GM18867 (cell line): ENCODE measurements around the gene LRRC56.

Experiments used
- ATAC-seq: cut with Tn5 transposase; IDR thresholded peaks from one replicate; pipeline ENCODE4 v1.9.1; 2021; ENCODE audit warnings: mild to moderate bottlenecking, moderate library complexity; ENCODE audit not compliant: unreplicated experiment

The LRRC56 gene

DNA sequence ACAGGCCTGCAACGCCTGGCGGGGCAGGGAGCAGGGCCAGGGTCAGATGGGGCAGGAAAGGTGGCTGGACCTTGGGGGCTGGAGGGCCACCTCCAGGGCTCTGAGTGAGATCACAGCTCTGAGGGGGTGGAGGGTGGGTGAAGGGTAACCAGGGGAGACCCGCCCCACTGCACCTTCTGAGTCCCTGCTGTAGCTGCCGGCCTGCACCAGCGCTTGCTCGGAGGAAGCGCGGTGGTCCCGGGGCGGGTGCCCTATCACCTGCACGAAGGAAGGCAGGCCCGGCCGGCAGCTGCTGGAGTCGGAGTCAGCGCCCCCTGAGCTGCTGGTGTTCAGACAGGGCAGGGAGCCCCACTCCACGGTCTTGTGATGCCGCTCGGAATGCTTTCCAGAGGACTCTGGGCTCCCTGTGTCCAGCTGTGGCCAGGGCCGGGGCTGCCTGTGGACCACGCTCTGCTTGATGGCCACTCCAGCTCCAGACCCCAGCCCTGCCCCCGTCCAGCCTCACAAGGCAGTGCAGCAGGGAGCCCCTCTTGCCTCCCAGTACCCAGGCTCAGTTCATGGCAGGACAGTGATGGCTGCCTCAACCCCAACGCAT is 19.4 kb downstream of the LRRC56 start:
- ATAC-seq, result no peak

DNA sequence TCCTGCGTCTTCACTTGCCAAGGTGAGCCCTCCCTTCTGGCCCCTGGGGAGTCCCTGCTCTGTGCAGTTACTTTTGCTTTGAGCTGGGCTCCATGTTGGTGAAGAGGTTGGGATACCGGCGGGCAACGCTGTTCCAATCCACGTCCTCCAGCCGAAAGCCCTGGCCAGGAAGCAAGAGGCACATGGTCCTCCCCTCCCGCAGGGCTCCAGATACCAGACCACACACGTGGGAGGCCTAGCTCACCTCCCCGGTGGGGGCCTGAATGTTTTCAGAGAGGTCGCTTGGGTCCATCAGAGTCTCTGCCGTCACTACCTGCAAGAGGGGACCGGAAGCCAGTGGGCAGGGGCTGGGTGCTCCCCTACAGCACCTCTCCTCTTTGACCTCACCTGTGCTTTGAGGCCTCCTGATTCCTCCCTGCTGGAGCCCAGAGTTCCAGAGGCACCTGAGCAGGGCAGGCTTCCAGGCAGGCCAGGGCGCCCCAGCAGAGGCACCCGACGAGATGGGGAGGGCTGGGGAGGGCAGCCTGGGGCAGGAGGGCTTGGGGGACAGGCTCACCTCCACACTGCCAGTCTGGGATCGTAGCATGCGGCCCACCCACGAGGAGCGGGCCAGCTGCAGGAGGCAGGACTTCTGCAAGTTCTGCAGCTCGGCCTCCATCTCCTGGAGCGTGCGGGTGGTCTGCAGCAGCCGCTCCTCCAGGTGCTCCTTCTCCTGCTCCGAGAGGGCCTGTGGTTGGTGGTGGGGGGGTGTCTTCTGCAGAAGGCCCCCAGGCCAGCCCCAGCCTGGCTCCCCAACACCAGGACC is 20.2 kb downstream of the LRRC56 start:
- no peak for ATAC-seq

DNA sequence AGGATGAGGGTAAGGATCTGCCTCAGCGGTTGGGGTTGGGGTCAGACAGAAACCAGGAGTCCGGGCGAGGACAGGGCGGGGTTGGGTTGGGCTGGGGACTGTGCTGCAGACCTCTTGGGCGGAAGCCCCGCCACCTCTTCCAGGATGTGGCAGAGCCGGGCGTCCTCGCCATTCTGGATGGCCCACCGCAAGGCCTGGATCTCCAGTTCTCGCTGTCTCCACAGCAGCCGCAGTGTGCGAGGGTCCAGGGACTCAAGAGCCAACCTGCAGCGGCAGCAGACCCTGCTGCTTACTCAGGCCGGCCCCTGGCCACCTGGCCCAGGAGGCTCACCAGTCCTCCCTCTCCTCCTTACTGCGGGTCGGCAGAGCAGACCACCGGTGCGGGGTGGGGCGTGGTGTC is 21.2 kb downstream of the LRRC56 start:
- ATAC-seq, result no peak

DNA sequence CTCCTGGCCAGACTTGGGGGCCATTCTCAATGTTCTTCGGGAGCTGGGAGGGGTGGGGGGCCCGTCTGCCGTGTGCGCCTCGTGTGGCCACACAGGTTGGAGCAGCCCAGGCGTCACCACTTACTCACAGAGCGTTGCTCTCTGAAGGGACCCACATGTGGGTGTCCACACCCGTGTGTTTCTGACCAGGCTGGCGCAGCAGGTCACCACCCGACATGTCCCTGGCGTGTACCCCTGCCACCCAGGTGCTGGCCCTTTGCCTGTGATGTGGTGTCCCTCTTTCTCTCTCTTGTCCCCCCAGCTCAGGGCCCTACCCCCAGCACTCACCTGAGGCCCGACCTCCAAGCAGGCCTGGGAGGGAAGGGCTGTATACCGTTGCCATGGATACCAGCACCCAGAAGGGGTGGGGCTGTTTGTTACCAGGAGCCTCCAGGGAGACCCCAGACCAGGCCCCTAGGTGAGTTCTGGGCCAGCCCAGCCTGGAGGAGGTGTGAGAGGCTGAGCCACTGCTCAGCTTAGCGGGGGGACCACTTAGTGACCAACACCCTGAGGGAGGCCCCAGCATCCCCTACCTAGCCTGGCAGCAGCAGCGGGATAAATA is 21.8 kb downstream of the LRRC56 start:
- no peak for ATAC-seq

DNA sequence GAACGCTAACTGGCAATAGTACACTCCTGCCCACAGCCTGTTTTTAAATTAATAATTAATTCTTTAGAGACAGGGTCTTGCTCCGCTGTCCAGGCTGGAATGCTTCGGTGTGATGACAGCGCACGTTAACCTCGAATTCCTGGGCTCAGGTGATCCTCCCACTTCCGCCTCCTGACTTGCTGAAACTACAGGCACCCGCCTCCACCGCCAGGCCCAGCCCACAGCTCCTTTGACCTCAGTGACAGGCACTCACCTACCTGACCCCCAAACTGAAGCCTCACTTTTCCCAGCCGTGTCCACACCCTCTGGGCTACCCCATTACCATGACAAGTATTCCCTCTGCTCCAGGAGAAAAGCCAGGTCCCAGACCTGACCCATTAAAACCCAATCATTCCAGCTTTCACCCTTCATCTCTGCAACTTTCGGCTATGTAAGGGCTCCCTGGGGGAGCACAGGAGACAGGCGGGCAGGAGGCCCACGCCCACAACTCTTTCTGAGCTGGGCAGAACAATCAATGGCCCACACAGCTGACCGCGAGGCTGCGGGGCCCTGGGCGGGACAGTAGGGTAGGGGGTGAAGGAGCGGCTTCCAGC is 22.5 kb downstream of the LRRC56 start:
- ATAC-seq, result no peak

DNA sequence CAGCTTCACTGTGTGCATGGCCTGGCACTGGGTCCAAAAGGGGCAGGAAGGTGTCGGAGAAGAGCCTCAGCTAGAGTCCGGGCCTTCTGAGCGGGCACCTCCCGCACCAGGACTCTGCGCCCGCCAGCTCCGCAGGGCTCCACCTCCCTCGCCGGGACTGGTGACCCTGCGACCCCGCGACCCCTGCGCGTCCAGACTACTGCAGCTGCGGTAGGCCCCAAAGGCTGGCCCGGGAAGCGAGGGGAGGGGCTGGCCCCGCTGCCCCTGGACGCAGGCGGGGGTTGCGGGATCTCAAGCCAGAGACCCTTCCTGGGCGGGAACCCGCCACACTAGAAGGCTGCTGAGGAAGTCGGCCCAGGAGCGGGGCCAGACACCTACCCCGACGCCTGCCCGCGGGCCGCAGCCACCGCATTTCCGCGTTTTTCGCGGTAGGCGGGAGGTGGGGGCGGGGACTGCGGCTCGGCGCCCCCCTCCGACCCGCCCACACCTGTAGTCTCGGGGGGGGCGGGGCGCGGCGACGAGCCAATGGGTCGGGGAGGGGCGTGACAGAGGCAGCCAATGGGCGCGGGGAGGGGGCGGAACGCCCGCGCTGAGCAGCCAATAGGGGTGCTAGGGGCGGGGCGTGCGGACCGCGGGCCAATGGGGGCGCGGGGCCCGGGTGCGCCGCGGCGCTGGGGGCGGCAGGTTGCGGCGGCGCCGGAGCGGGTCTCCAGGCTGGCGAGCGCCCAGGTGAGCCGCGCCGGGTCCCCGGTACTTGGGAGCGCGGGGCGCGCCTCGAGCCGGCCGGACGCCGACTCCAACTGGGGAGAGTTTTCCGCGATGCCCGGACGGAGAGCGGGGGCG is 23.2 kb downstream of the LRRC56 start, which contains the start of the genes LMNTD2 and RASSF7:
Gene LMNTD2, minus strand, starts transcription at position 434 of the 843 bp plus-strand sequence. Its CDS starts 22 bp downstream, at position 412.
Gene RASSF7, plus strand, starts transcription at position 666 of the 843 bp plus-strand sequence. CDS start 799 bp downstream, outside the sequence.
- peak; percentile 74 for ATAC-seq

DNA sequence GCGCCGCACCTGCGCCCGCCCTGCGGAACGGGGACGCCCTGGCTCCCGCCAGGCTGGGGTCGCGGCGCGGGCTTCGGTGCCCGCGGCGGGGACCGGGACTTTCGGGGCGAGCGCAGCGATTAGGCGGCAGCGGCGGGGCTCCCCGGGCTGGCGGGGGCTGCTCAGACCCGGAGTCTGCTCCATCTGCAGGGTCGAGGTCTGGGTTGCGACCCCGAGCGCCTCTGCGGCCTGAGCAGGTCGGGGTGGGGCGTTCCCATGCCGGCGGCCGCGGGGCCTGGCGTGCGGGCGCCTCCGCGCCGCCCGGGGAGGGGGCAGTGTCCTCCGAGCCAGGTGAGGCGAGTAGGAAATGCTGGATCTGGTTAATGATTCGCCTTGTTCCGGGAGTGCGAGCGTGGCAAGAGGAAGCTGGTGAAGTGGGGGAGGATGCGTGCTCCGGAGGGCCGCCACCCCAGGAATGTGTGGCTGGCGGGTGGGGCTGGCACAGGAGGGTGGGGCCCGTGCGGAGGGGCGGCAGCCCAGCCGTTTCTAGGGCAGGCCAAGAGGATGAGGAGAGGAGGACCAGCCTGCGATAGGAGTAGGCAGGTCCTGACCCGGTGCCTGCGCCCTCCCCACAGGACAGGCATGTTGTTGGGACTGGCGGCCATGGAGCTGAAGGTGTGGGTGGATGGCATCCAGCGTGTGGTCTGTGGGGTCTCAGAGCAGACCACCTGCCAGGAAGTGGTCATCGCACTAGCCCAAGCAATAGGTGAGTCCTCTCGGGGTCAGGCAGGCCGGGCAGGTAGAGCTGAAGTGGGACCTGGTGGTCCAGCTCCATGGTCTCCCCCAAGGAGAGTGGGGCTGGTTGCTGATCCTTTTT is 24.0 kb downstream of the LRRC56 start:
- ATAC-seq, result peak; percentile 31

DNA sequence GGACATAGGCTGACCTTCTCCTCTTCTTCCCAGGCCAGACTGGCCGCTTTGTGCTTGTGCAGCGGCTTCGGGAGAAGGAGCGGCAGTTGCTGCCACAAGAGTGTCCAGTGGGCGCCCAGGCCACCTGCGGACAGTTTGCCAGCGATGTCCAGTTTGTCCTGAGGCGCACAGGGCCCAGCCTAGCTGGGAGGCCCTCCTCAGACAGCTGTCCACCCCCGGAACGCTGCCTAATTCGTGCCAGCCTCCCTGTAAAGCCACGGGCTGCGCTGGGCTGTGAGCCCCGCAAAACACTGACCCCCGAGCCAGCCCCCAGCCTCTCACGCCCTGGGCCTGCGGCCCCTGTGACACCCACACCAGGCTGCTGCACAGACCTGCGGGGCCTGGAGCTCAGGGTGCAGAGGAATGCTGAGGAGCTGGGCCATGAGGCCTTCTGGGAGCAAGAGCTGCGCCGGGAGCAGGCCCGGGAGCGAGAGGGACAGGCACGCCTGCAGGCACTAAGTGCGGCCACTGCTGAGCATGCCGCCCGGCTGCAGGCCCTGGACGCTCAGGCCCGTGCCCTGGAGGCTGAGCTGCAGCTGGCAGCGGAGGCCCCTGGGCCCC is 24.8 kb downstream of the LRRC56 start:
- ATAC-seq, result no peak

DNA sequence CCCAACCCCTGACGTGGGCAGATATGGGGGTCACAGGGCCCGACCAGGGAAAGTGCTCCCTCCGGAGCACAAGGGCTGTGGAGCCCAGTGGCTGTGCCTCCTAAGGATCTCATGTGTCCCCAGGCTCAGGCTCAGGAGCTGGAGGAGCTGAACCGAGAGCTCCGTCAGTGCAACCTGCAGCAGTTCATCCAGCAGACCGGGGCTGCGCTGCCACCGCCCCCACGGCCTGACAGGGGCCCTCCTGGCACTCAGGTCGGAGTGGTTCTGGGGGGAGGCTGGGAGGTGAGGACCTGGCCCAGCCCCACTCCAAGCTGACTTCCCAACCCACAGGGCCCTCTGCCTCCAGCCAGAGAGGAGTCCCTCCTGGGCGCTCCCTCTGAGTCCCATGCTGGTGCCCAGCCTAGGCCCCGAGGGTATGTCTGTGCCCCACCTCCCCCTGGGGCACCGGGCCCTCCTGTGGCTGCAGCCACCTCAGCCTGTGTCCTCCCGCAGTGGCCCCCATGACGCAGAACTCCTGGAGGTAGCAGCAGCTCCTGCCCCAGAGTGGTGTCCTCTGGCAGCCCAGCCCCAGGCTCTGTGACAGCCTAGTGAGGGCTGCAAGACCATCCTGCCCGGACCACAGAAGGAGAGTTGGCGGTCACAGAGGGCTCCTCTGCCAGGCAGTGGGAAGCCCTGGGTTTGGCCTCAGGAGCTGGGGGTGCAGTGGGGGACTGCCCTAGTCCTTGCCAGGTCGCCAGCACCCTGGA is 25.9 kb downstream of the LRRC56 start:
- ATAC-seq, result no peak

DNA sequence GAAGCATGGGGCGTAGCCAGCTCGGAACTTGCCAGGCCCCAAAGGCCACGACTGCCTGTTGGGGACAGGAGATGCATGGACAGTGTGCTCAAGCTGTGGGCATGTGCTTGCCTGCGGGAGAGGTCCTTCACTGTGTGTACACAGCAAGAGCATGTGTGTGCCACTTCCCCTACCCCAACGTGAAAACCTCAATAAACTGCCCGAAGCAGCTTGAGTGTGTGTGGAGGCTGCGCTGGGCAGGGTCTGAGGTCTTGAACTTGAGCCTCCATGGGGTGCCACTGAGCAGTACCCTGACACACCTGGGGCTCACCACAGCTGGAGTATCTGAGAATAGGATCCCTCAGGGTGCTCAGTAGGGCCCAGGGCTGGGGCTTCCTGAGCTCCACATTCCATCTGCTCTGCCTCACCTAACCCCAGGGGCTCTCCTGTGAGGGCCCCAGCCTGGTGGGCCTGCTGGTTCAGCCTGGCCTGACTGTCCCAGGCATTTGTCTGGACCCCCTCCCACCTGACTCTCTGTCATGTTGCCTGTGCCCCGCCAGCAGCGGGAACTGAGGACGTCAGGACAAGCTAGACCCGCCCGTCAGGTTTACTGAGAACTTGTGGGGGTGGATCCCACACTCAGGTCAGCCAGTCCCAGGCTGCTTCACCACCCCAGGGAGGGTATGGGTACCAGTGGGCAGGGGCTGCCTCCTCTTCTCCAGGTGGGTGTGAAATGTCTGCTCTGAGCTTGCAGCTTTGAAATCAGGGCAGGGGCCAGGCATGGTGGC is 26.7 kb downstream of the LRRC56 start:
- no peak for ATAC-seq

DNA sequence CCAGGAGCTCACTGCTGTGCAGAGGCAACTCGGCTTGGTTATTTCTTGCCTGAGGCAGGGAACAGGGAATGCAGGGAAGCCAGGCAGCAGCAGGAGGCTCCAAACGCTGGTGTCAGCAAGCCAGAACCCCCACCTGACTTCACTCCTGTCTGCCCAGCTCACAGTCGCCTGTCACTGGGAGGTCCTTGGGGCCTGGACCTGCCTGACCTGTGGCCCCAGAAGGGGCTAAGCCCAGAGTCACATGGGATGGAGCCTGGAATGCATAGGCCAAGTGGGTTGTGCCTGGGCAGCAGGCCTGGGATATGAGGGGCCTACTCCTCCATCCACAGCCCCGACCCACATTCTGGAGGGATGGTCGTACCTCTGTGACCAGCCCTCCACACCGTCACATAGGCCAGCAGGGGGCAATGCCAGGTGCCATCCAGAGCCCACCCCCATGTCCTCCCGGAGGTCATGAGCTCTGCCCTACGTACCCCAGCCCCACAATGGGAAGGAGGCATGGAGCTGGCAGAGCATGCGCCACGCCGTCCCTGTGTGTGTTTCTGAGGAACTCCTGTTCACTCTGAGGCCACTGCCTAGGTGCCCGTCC is 28.7 kb downstream of the LRRC56 start:
- no peak for ATAC-seq

DNA sequence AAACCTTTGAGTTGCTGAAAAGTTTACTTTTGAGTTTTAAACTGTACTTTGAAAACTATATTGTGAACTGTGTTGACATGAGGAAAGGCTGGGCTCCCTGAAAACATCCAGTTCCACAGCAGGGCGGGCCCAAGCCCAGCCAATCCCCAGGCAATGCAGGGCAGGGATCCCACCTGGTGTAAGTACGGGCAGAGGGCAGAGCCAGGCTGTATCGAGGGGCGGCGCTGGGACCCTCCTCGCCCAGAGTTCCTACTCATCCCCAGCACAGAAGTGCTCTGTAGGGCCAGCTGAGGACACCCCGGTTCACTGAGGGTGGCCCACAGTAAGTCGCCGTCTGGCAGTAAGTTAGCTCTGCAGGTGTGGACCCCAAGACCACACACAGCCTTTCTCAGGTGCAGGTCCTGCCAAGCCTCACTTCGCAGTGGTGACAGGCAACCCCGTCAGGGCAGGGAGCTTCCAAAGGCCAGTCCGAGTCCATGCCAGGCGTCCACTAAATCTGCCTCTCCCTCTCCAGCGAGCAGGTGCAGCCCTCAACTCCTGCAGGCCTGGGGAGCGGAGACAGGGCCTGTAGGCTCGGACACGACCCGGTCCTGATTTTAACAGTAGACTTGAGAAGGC is 29.8 kb downstream of the LRRC56 start:
- ATAC-seq, result no peak

DNA sequence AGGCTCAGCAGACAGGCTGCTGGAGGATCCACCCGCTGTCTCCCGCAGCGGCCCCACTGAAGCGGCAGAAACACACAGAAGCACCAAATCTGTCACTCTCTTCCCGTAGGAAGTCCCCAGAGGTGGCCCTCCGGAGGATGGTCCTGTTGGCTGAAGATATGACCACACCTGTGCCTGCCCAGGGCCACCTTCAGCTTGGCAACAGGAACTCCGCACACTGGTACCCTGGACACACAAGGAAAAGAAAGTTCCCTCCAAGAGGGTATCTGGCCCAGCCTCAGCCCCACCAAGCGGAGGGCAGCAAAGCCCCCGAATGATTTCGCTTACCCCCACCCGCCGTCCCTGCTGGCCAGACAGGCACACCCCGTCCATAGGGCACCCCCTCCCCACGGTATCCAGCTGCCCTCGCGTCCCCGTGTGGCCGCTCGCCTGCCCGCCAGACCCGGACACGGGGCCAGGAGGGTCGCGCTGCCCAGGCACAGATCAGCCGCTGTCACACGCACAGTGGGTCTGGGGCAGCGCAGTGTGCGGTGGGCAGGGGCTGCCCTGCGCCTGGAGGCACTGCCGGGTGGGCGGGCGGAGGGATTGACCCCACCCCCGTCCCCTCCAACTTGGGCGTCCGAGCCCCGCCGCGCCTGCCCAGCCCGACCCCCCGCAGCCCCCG is 30.4 kb downstream of the LRRC56 start:
- ATAC-seq, result no peak

DNA sequence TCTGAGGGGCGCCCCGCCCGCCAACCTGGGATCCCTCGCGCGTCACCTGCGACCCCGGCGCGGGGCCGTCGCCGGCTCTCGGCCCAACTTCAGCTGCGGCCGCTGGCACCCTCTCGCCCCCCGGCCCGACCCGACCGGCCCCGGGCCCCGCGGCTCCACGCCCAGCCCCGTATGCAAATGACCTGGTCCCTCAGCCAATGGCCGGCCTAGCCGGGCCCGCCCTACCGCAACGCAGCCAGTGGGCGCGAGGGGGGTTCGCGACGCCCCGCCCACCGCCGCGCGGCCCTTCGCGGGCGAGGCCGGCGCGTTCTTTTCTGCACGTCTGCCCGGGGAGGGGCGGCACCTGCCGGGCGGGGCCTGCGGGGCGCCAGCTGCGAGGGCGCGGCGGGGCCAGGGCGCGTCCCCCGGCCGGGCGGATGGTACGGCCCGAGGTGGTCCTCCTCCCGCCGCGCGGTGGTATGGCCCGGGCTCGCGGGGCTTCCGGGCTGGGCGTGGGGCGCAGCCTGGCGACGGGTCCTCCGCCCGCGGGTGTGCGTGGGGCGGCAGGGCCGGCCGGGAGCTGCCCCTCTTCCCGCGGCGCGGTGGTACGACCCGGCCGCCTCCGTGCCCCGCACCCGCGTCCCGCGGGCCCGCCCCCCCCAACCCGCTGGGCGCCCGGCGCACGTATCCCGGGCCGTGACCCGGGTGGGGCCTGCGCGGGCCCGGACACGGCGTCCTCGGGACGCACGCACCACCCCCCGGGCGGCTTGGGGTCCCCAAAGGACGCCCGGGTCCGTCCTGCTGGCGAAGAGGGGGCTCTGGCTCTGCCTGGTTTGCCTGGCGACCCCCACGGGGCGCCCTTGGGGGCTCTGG is 31.2 kb downstream of the LRRC56 start:
- ATAC-seq, result peak; percentile 84

DNA sequence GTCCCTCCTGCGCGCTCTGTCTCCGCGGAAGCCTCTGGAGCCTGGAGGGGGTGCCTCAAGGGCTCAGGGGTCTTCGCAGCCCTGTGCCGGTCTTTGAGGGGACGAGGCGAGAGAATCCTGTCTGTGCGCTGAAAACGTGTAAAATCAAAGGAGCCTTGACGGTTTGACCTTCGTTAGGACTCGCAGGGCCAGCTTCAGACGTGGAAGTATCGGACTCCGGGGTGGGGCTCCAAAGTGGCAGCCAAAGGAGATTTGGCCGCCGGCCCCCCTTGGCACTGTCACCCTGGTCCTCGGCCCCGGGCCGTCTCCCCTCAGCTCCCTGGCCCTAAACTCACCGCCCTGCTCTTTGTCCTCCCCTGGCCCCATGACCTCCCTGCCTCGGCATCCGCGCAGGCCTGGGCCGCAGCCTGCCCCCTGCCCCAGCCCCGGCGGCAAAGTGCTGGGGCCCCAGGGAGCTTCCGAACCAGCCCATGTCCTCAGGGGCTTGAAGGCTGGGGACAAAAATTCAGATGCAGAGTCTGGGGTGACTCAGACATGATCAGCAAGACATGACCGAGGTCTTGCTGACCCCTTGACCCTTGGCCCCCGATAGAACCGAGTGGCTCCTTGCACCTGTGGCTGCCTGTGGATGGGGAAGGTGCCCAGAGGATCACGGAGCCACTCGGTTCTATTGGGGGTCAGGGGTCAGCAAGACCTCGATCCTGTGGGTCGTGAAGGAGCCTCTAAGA is 32.0 kb downstream of the LRRC56 start:
- no peak for ATAC-seq
